ENCODE measurements around the gene KNOP1. TPM values are rescaled to one million over a fixed set of nuclear protein-coding genes. Genes with fewer than 3 reads are reported as not detected.

Gene KNOP1
- total RNA-seq, 1 experiment from 2014 or later: 24.5 TPM

- Mint-ChIP-seq H3K4me3 (ENCODE audit: unreplicated experiment) (no peak overlapping the region), H3K36me3 (ENCODE audit: insufficient read depth, unreplicated experiment) (peaks cover 67% of the 10 kb centered on the region), H3K4me1 (ENCODE audit: insufficient read depth, unreplicated experiment) (peaks cover 5% of the 10 kb centered on the region), H3K27ac (ENCODE audit: low read depth, unreplicated experiment) (no peak overlapping the region), H3K9me3 (ENCODE audit: unreplicated experiment) (no peaks in the 10 kb centered on the region), H3K27me3 (ENCODE audit: insufficient read depth, unreplicated experiment) (no peaks in the 10 kb centered on the region)
- CTCF ChIA-PET: interaction anchor here (0.5 kb wide), 1 partner anchor 125 kb away, joined by 4 read pairs; no protein-coding TSS in a partner anchor
- no peak for DNase-seq (ENCODE audit: unreplicated experiment)
- POLR2A ChIA-PET: interaction anchor here (0.7 kb wide), 1 partner anchor 12 kb away, joined by 3 read pairs; no protein-coding TSS in a partner anchor
- BruUV-seq (replicated peaks): no TSS peak
- intact Hi-C loops (cut with micrococcal nuclease): no loop called here
- TF ChIP-seq CTCF (IDR thresholded peaks at IDR 0.05; ENCODE audit: unreplicated experiment): no peak
These were observed 9.5 kb downstream of the KNOP1 start for GRCh38 chr16:19708296-19709205.

- DNase-seq (ENCODE audit: unreplicated experiment): no peak
- H3K4me1 Mint-ChIP-seq (ENCODE audit: insufficient read depth, unreplicated experiment): peaks cover 5% of the 10 kb centered on the region
- H3K27me3 Mint-ChIP-seq (ENCODE audit: insufficient read depth, unreplicated experiment): no peaks in the 10 kb centered on the region
- ChIA-PET POLR2A (interaction anchor here (1.6 kb wide), 1 partner anchor 10 kb away, joined by 3 read pairs; the partner anchor contains the start of genes IQCK and KNOP1), CTCF (no interaction called here)
- no peak overlapping the region for H3K4me3 Mint-ChIP-seq (ENCODE audit: unreplicated experiment)
- intact Hi-C loops (cut with micrococcal nuclease): no loop called here
- peaks cover 75% of the 10 kb centered on the region for H3K36me3 Mint-ChIP-seq (ENCODE audit: insufficient read depth, unreplicated experiment)
- no peak overlapping the region for H3K27ac Mint-ChIP-seq (ENCODE audit: low read depth, unreplicated experiment)
- no peaks in the 10 kb centered on the region for H3K9me3 Mint-ChIP-seq (ENCODE audit: unreplicated experiment)
- no peak for TF ChIP-seq CTCF (IDR thresholded peaks at IDR 0.05; ENCODE audit: unreplicated experiment)
- BruUV-seq (replicated peaks): no TSS peak
These were observed 10.3 kb downstream of the KNOP1 start for GRCh38 chr16:19707569-19708295.

GRCh38 chr16:19706846-19707245 is 11.2 kb downstream of the KNOP1 start:
- BruUV-seq (replicated peaks): no TSS peak
- CTCF ChIA-PET: interaction anchor here (0.6 to 0.7 kb wide), 3 partner anchors 26 to 147 kb away, joined by 3 to 4 read pairs (median 3); no protein-coding TSS in a partner anchor
- Mint-ChIP-seq H3K4me1 (ENCODE audit: insufficient read depth, unreplicated experiment) (peaks cover 5% of the 10 kb centered on the region), H3K36me3 (ENCODE audit: insufficient read depth, unreplicated experiment) (peaks cover 77% of the 10 kb centered on the region), H3K9me3 (ENCODE audit: unreplicated experiment) (no peaks in the 10 kb centered on the region), H3K4me3 (ENCODE audit: unreplicated experiment) (no peak overlapping the region), H3K27ac (ENCODE audit: low read depth, unreplicated experiment) (no peak overlapping the region), H3K27me3 (ENCODE audit: insufficient read depth, unreplicated experiment) (no peaks in the 10 kb centered on the region)
- TF ChIP-seq CTCF (IDR thresholded peaks at IDR 0.05; ENCODE audit: unreplicated experiment): no peak
- POLR2A ChIA-PET: interaction anchor here (1.6 to 2.2 kb wide), 2 partner anchors 11 kb away, joined by 3 to 8 read pairs; partner anchors contain the start of genes IQCK and KNOP1
- intact Hi-C loops (cut with micrococcal nuclease): no loop called here
- DNase-seq (ENCODE audit: unreplicated experiment): no peak

GRCh38 chr16:19705843-19706242 is 12.2 kb downstream of the KNOP1 start:
- H3K27me3 Mint-ChIP-seq (ENCODE audit: insufficient read depth, unreplicated experiment): no peaks in the 10 kb centered on the region
- TF ChIP-seq CTCF (IDR thresholded peaks at IDR 0.05; ENCODE audit: unreplicated experiment): no peak
- no peak for DNase-seq (ENCODE audit: unreplicated experiment)
- H3K4me1 Mint-ChIP-seq (ENCODE audit: insufficient read depth, unreplicated experiment): peaks cover 5% of the 10 kb centered on the region
- ChIA-PET POLR2A (interaction anchor here (2.2 kb wide), 1 partner anchor 10 kb away, joined by 8 read pairs; no protein-coding TSS in a partner anchor), CTCF (interaction anchor here (0.6 to 1.0 kb wide), 2 partner anchors 151 to 193 kb away, joined by 3 read pairs; no protein-coding TSS in a partner anchor)
- H3K36me3 Mint-ChIP-seq (ENCODE audit: insufficient read depth, unreplicated experiment): peaks cover 75% of the 10 kb centered on the region
- no TSS peak for BruUV-seq (replicated peaks)
- no peak overlapping the region for H3K27ac Mint-ChIP-seq (ENCODE audit: low read depth, unreplicated experiment)
- H3K9me3 Mint-ChIP-seq (ENCODE audit: unreplicated experiment): no peaks in the 10 kb centered on the region
- intact Hi-C loops (cut with micrococcal nuclease): no loop called here
- H3K4me3 Mint-ChIP-seq (ENCODE audit: unreplicated experiment): no peak overlapping the region
